Measurements from ENCODE around the gene KRTAP24-1. TPM values are rescaled to one million over a fixed set of nuclear protein-coding genes. Genes with fewer than 3 reads are reported as not detected.

The KRTAP24-1 gene
- total RNA-seq, 1 experiment from 2014 or later, result not detected

DNA sequence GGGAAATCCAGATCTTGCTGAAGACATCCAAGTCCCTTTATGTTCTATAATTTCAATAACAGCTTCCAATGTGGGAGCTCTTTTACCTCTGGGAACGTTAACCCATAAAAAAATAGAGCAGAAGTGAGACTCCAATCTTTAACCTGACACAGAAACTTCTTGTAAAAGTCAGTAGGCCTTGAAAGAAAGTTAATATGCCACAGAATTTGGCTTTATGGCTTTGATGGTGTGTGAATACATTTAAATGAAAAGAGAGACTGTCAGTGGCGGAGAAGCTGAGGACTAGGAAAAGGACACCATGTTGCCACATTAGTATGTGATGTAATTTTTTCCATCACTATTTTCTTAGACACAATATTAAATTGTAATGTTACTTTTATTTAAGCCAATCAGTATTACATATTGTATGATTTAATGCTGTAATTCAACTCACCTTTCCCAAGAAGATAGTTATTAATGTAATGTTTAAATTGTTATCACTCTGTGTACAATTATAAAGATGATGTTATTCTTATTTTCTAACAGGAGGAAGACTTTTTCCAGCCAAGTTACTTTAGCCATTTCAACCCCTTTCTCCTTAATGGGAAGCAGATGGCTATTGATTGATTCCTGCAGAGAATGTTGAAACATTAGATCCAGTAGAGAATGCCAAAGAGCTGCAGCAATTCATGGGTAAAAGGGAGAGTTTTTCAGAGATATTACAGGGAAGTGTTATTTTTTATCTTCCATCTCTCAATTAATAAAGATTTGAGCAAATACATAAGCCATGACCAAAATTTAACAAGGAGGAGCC lies 49.3 kb downstream of the KRTAP24-1 start:
- BruUV-seq (replicated peaks), result no TSS peak
- H2AFZ ChIP-seq, result no peak overlapping the region
- no peaks in the 10 kb centered on the region for H3K9me3 ChIP-seq (ENCODE audit: insufficient read depth, low read depth)
- no peaks in the 10 kb centered on the region for H3K79me2 ChIP-seq (ENCODE audit: low read depth)
- peaks cover 24% of the 10 kb centered on the region for H3K4me1 ChIP-seq (replicated peaks; ENCODE audit: insufficient read depth)
- DNase-seq, result no peak
- TF ChIP-seq EZH2 (IDR thresholded peaks at IDR 0.05; ENCODE audit: low read depth) (no peak), CTCF (conservative IDR thresholded peaks at IDR 0.05) (no peak)
- POLR2A ChIA-PET (ENCODE audit: unreplicated experiment), result no interaction called here
- H3K4me2 ChIP-seq, result no peak overlapping the region
- H3K27ac ChIP-seq, result peak overlapping the region; percentile 79
- intact Hi-C loops (cut with micrococcal nuclease; ENCODE audit: unreplicated experiment), result no loop called here
- H3K27me3 ChIP-seq (ENCODE audit: insufficient read depth, low read depth), result no peaks in the 10 kb centered on the region
- CTCF ChIA-PET, result no interaction called here
- H4K20me1 ChIP-seq (ENCODE audit: insufficient read depth), result no peaks in the 10 kb centered on the region
- H3K4me3 ChIP-seq, result no peak overlapping the region
- H3F3A ChIP-seq (ENCODE audit: insufficient read depth, low read depth), result peaks cover 15% of the 10 kb centered on the region
- no peaks in the 10 kb centered on the region; the same call in 1 of the 2 replicates for H3K36me3 ChIP-seq (ENCODE audit: low read depth)
- no peaks in the 10 kb centered on the region for H3K9me2 ChIP-seq (ENCODE audit: insufficient read depth)

- H3K4me3 ChIP-seq, result no peak overlapping the region
- ChIA-PET CTCF (no interaction called here), POLR2A (ENCODE audit: unreplicated experiment) (no interaction called here)
- H3K9me2 ChIP-seq (ENCODE audit: insufficient read depth), result no peaks in the 10 kb centered on the region
- intact Hi-C loops (cut with micrococcal nuclease; ENCODE audit: unreplicated experiment), result no loop called here
- no peak for TF ChIP-seq CTCF (conservative IDR thresholded peaks at IDR 0.05)
- TF ChIP-seq EZH2 (IDR thresholded peaks at IDR 0.05; ENCODE audit: low read depth), result no peak
- no peak overlapping the region for H2AFZ ChIP-seq
- no peaks in the 10 kb centered on the region for H3K9me3 ChIP-seq (ENCODE audit: insufficient read depth, low read depth)
- DNase-seq, result no peak
- H3K36me3 ChIP-seq (ENCODE audit: low read depth), result no peaks in the 10 kb centered on the region; the same call in 1 of the 2 replicates
- H3K4me1 ChIP-seq (replicated peaks; ENCODE audit: insufficient read depth), result peaks cover 35% of the 10 kb centered on the region
- H3K27me3 ChIP-seq (ENCODE audit: insufficient read depth, low read depth), result no peaks in the 10 kb centered on the region
- H3K27ac ChIP-seq, result no peak overlapping the region
- BruUV-seq (replicated peaks), result no TSS peak
- H3K79me2 ChIP-seq (ENCODE audit: low read depth), result no peaks in the 10 kb centered on the region
- peaks cover 20% of the 10 kb centered on the region for H3F3A ChIP-seq (ENCODE audit: insufficient read depth, low read depth)
- no peak overlapping the region for H3K4me2 ChIP-seq
- no peaks in the 10 kb centered on the region for H4K20me1 ChIP-seq (ENCODE audit: insufficient read depth)
Observed at GRCh38 chr21:30232011-30232410, 50.7 kb downstream of the KRTAP24-1 start.

Other genes starting within 250 kb of the KRTAP24-1 start
- gene CLDN17, start 116.1 kb downstream of the KRTAP24-1 start, total RNA-seq (2021), result not detected in 2 replicates
- gene CLDN8, start 66.9 kb downstream of the KRTAP24-1 start, total RNA-seq (2021), result 0.55 and 1.2 TPM in 2 replicates
- not detected in 2 replicates for gene KRTAP25-1, start 6.6 kb upstream of the KRTAP24-1 start, total RNA-seq (2021)
- gene KRTAP26-1, start 37.4 kb upstream of the KRTAP24-1 start, total RNA-seq (2021), result not detected in 2 replicates
- not detected in 2 replicates for gene KRTAP27-1, start 54.7 kb upstream of the KRTAP24-1 start, total RNA-seq (2021)
- not detected in 2 replicates for gene KRTAP23-1, start 65.7 kb upstream of the KRTAP24-1 start, total RNA-seq (2021)
- gene KRTAP13-2, start 89.3 kb upstream of the KRTAP24-1 start, total RNA-seq (2021), result not detected in 2 replicates
- not detected in 2 replicates for gene KRTAP13-1, start 113.1 kb upstream of the KRTAP24-1 start, total RNA-seq (2021)
- gene KRTAP13-3, start 143.0 kb upstream of the KRTAP24-1 start, total RNA-seq (2021), result not detected in 2 replicates
- not detected in 2 replicates for gene KRTAP13-4, start 147.3 kb upstream of the KRTAP24-1 start, total RNA-seq (2021)
- gene KRTAP15-1, start 157.3 kb upstream of the KRTAP24-1 start, total RNA-seq (2021), result not detected in 2 replicates
- not detected in 2 replicates for gene KRTAP19-1, start 197.4 kb upstream of the KRTAP24-1 start, total RNA-seq (2021)
- not detected in 2 replicates for gene KRTAP19-2, start 204.5 kb upstream of the KRTAP24-1 start, total RNA-seq (2021)
- not detected in 2 replicates for gene KRTAP19-3, start 209.1 kb upstream of the KRTAP24-1 start, total RNA-seq (2021)
- not detected in 2 replicates for gene KRTAP19-4, start 214.2 kb upstream of the KRTAP24-1 start, total RNA-seq (2021)
- not detected in 2 replicates for gene KRTAP19-5, start 219.2 kb upstream of the KRTAP24-1 start, total RNA-seq (2021)

Measured in PC-9 (cell line).